GM12878 (cell line): ENCODE data around the gene PPP1R13L. TPM values are rescaled to one million over a fixed set of nuclear protein-coding genes. Genes with fewer than 3 reads are reported as not detected.

Source experiments
- ATAC-seq: fragments of 200-7000 bp; cut with Tn5 transposase; 3 replicates; pipeline ENCODE4 v1.9.1; 2020; ENCODE audit warnings: mild to moderate bottlenecking, moderate library complexity
- BruUV-seq: library from RNA; stranded (reverse); fragments of 400-500 nt; replicated peaks from 2 replicates; lab custom pipeline; 2021; lab: Mats Ljungman, UMichigan
- CTCF ChIA-PET: fragments of 300-600 bp; sonication (Branson Sonifier 250); formaldehyde crosslinking; extraction: SDS; loops from one replicate; lab custom pipeline; 2021; ENCODE audit warnings: inconsistent platforms; lab: Yijun Ruan, JAX
- POLR2A ChIA-PET: fragments of 350-600 bp; formaldehyde crosslinking; extraction: SDS; loops from one replicate; lab custom pipeline; 2021; ENCODE audit warnings: inconsistent platforms; lab: Charles Lee
- RAD21 ChIA-PET: fragments of 300-600 bp; sonication (Branson Sonifier 250); formaldehyde crosslinking; loops from one replicate; lab custom pipeline; 2023; ENCODE audit warnings: antibody characterized with exemption; ENCODE audit not compliant: unreplicated experiment; lab: Charles Lee
- SMC1A ChIA-PET: fragments of 300-600 bp; sonication (Branson Sonifier 250); formaldehyde crosslinking; loops from one replicate; lab custom pipeline; 2023; ENCODE audit not compliant: unreplicated experiment, uncharacterized antibody; lab: Charles Lee
- DNase-seq: peaks from one replicate; pipeline ENCODE4 v3.0.0-alpha.2; 2011; ENCODE audit warnings: low read depth, low spot score
- FAIRE-seq: peaks from 3 replicates; lab custom pipeline; 2011; peaks lifted over from hg19 to GRCh38; lab: Jason Lieb, UNC
- H2AFZ ChIP-seq: 2 replicates; pipeline ENCODE4 v1.6.0; 2011; ENCODE audit warnings: low read depth, low read length, control low read depth; ENCODE audit not compliant: control insufficient read depth
- H3K27ac ChIP-seq: 2 replicates; pipeline ENCODE4 v1.5.1; 2011; ENCODE audit warnings: control low read depth; ENCODE audit not compliant: control insufficient read depth, insufficient read depth
- H3K27me3 ChIP-seq, 2 experiments: replicated peaks in 1 of 2; 2 replicates each; pipeline versions ENCODE4 v1.6.0 to v1.6.1; 2011; ENCODE audit warnings: low read length in 1 of 2; ENCODE audit not compliant: control insufficient read depth in 2 of 2, insufficient read depth in 2 of 2
- H3K36me3 ChIP-seq, 2 experiments: 2 replicates each; pipeline ENCODE4 v1.5.1; 2011; ENCODE audit warnings: low read length in 1 of 2; ENCODE audit not compliant: control insufficient read depth in 2 of 2, insufficient read depth in 2 of 2
- H3K4me1 ChIP-seq: 2 replicates; pipeline ENCODE4 v1.6.1; 2011; ENCODE audit warnings: mild to moderate bottlenecking, low read length, moderate library complexity, mixed read lengths; ENCODE audit not compliant: control insufficient read depth, insufficient read depth
- H3K4me2 ChIP-seq: 2 replicates; pipeline ENCODE4 v1.6.0; 2011; ENCODE audit warnings: control low read depth; ENCODE audit not compliant: control insufficient read depth, insufficient read depth
- H3K4me3 ChIP-seq: fragments of 200-600 bp; sonication (generic); 2 replicates; pipeline ENCODE4 v1.5.1; 2016
- H3K79me2 ChIP-seq: 2 replicates; pipeline ENCODE4 v1.6.0; 2011; ENCODE audit warnings: low read length; ENCODE audit not compliant: control insufficient read depth, insufficient read depth
- H3K9ac ChIP-seq: 2 replicates; pipeline ENCODE4 v1.8.0; 2011; ENCODE audit warnings: low read length, control low read depth, mixed read lengths; ENCODE audit not compliant: control insufficient read depth, insufficient read depth
- H3K9me3 ChIP-seq: replicated peaks from 3 replicates; pipeline ENCODE4 v1.5.1; 2011; ENCODE audit warnings: mild to moderate bottlenecking, low read length; ENCODE audit not compliant: control insufficient read depth, insufficient read depth
- H4K20me1 ChIP-seq: 2 replicates; pipeline ENCODE4 v1.6.0; 2011; ENCODE audit not compliant: control insufficient read depth, insufficient read depth
- BACH1 ChIP-seq: fragments of 450-650 bp; IDR thresholded peaks from 2 replicates; pipeline ENCODE4 v1.6.1; 2017; ENCODE audit warnings: mild to moderate bottlenecking, borderline replicate concordance
- EGR1 ChIP-seq, 2 experiments: IDR thresholded peaks; 1 replicate in 1 of 2; 2 replicates in 1 of 2; pipeline ENCODE4 v1.6.1; 2011 to 2012; ENCODE audit warnings: low read depth in 2 of 2, low read length in 2 of 2, borderline replicate concordance in 1 of 2, mild to moderate bottlenecking in 1 of 2, moderate library complexity in 1 of 2
- GATAD2B ChIP-seq: fragments of 450-650 bp; conservative IDR thresholded peaks from 2 replicates; pipeline ENCODE4 v1.6.1; 2017; ENCODE audit warnings: low read depth, mild to moderate bottlenecking, moderate library complexity
- IKZF1 ChIP-seq: fragments of 450-650 bp; conservative IDR thresholded peaks from 2 replicates; pipeline ENCODE4 v1.6.1; 2017; ENCODE audit warnings: antibody characterized with exemption, mild to moderate bottlenecking
- KAT2A ChIP-seq: conservative IDR thresholded peaks from 2 replicates; pipeline ENCODE4 v1.6.1; 2011; ENCODE audit warnings: low read depth, low read length; ENCODE audit not compliant: control insufficient read depth
- LARP7 ChIP-seq: fragments of 450-650 bp; IDR thresholded peaks from 2 replicates; pipeline ENCODE4 v1.6.1; 2017; ENCODE audit warnings: mild to moderate bottlenecking
- MTA3 ChIP-seq: IDR thresholded peaks from 2 replicates; pipeline ENCODE4 v1.6.1; 2012; ENCODE audit warnings: low read length, inconsistent platforms, borderline replicate concordance
- NBN ChIP-seq: fragments of 450-650 bp; IDR thresholded peaks from 2 replicates; pipeline ENCODE4 v1.6.1; 2016
- SMARCA5 ChIP-seq: fragments of 450-650 bp; IDR thresholded peaks from 2 replicates; pipeline ENCODE4 v1.6.1; 2017; ENCODE audit warnings: mild to moderate bottlenecking
- SMC3 ChIP-seq: IDR thresholded peaks from 2 replicates; pipeline ENCODE4 v1.6.1; 2011; ENCODE audit warnings: low read length, improper control_type of control experiment, borderline replicate concordance
- YBX1 ChIP-seq: fragments of 450-650 bp; IDR thresholded peaks from 2 replicates; pipeline ENCODE4 v1.6.1; 2016; ENCODE audit warnings: antibody characterized with exemption
- ZNF217 ChIP-seq: fragments of 450-650 bp; IDR thresholded peaks from 2 replicates; pipeline ENCODE4 v1.6.1; 2017; ENCODE audit warnings: antibody characterized with exemption, mild to moderate bottlenecking
- WGBS: methylation state at CpG from one replicate; pipeline ENCODE4 v1.1.6; 2016; ENCODE audit warnings: low lambda C conversion rate; ENCODE audit not compliant: insufficient replicate concordance, insufficient coverage; ENCODE audit errors: missing lambda C conversion rate; 5-methylcytosine and 5-hydroxymethylcytosine counted together
- in situ Hi-C: fragments of 300-500 bp; cut with MboI; formaldehyde crosslinking; loops from 9 replicates; pipeline ENCODE4 v1.14.3; 2018; ENCODE audit warnings: mixed read lengths
- intact Hi-C: fragments of 100-400 bp; cut with micrococcal nuclease; formaldehyde crosslinking; loops from one replicate; pipeline ENCODE4 v1.14.2; 2022; ENCODE audit not compliant: unreplicated experiment
- polyA plus RNA-seq, 11 experiments: library from polyadenylated mRNA; depleted of rRNA in 4 of 11; unstranded in 6 of 11; stranded (reverse) in 5 of 11; fragments of >200 nt; fragmentation: Nextera tagmentation in 4 of 11; fragmentation: Illumina TruSeq in 1 of 11; extraction: Ambion mirVana in 4 of 11; extraction: Trizol in 1 of 11; gene quantifications; 1 replicate in 1 of 11; 2 replicates in 10 of 11; pipeline versions ENCODE4 v1.2.1 to v1.2.3, GENCODE V29; 2011 to 2016; ENCODE audit warnings: inconsistent platforms in 2 of 11, missing spikeins in 2 of 11, low read depth in 1 of 11
- total RNA-seq, 4 experiments: library from RNA; depleted of rRNA in 3 of 4; stranded (reverse); fragments of >200 nt in 3 of 4; fragmentation: Illumina TruSeq in 1 of 4; extraction: Trizol in 1 of 4; gene quantifications; 2 replicates each; pipeline versions ENCODE4 v1.2.1 to v1.2.3, GENCODE V29; 2013 to 2021
- TF ChIP-seq, protein P1 (sequence below), 3 experiments: IDR thresholded peaks in 2 of 3; conservative IDR thresholded peaks in 1 of 3; 2 replicates each; pipeline ENCODE4 v1.5.1; 2011; ENCODE audit warnings: low read depth in 3 of 3, low read length in 3 of 3, mild to moderate bottlenecking in 3 of 3, control low read depth in 2 of 3, moderate library complexity in 2 of 3, inconsistent platforms in 1 of 3, mixed read lengths in 1 of 3; ENCODE audit not compliant: control insufficient read depth in 2 of 3, insufficient read depth in 1 of 3; ENCODE audit errors: extremely low read depth in 1 of 3
- TF ChIP-seq, protein P2 (sequence below): fragments of 450-650 bp; IDR thresholded peaks from 2 replicates; pipeline ENCODE4 v1.6.1; 2016; ENCODE audit warnings: mild to moderate bottlenecking

Gene PPP1R13L
- total and polyA plus RNA-seq, 10 of the 15 experiments (the other 5 are each of a cell fraction or from before 2014, with no cell fraction given) = 0.40 to 10.0 (median 2.5) TPM

DNA sequence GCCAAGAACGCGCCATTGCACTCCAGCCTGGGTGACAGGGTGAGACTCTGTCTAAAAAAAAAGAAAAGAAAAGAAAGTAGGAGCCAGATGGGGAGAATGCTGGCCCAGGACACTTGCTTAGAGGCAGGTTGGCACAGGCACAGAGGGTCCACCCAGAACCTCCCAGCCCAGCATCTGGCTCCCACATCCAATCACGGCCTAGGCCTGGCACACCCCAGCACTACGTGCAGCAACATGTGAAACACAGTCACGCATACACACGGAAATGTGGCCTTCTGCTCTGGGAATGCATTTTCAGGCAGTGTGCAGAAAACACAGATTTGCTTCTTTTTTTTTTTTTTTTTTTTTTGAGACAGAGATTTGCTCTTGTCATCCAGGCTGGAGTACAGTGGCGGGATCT lies 42.1 kb upstream of the PPP1R13L start:
- no peak overlapping the region for H2AFZ ChIP-seq
- TF ChIP-seq BACH1 (no peak), KAT2A (no peak), GATAD2B (no peak)
- H4K20me1 ChIP-seq = no peaks in the 10 kb centered on the region
- peaks cover 35% of the 10 kb centered on the region for H3K4me1 ChIP-seq
- H3K9me3 ChIP-seq = no peaks in the 10 kb centered on the region
- ChIA-PET POLR2A (interaction anchor here (0.7 kb wide), 2 partner anchors 22 to 1156 kb away, joined by 8 to 13 read pairs; no protein-coding TSS in a partner anchor), CTCF (interaction anchor here (1.9 to 6.4 kb wide), 7 partner anchors 10 to 196 kb away, joined by 4 to 176 read pairs (median 19); partner anchors contain the start of genes FOSB and PPP1R13L), RAD21 (interaction anchor here (1.7 to 4.2 kb wide), 2 partner anchors 8 to 32 kb away, joined by 6 to 25 read pairs; no protein-coding TSS in a partner anchor), SMC1A (interaction anchor here (2.9 to 6.0 kb wide), 2 partner anchors 21 to 32 kb away, joined by 32 to 52 read pairs; partner anchors contain the start of gene FOSB)
- intact Hi-C loops = no loop called here
- no peak overlapping the region for H3K27ac ChIP-seq
- H3K79me2 ChIP-seq = peaks cover 3% of the 10 kb centered on the region; the same call in 1 of the 2 replicates
- H3K9ac ChIP-seq = no peak overlapping the region
- H3K27me3 ChIP-seq = no peaks in the 10 kb centered on the region
- ATAC-seq = no peak
- no peaks in the 10 kb centered on the region for H3K36me3 ChIP-seq
- BruUV-seq = no TSS peak
- no peak overlapping the region for H3K4me3 ChIP-seq
- 93% methylated on average over 7 of the region's 7 CpGs for WGBS
- no peak overlapping the region for H3K4me2 ChIP-seq
- in situ Hi-C loops = no loop called here
- FAIRE-seq = no peak
- no peak for DNase-seq

DNA sequence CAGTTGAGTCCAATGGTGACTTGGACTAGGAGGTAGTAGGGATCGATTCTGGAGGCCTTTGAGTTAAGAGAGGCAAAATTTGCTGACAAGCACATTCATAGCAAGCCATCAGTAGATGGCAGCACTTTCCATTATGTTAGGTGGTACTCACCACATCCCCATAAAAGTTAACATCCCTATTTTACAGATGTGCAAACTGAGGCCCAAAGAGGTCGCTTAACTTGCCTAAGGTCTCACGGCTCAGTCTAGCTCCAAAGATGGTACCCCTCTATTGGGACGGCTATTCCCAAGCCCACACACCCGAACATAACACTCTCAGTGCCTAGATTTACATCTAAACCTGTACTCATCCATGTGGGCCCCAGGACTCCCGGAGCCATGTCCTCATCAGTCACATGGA lies 41.4 kb upstream of the PPP1R13L start:
- BruUV-seq = no TSS peak
- intact Hi-C loops (no loop called here), in situ Hi-C loops (no loop called here)
- H4K20me1 ChIP-seq = no peaks in the 10 kb centered on the region
- peaks cover 28% of the 10 kb centered on the region for H3K4me1 ChIP-seq
- no peak for DNase-seq
- no peak overlapping the region for H3K4me3 ChIP-seq
- no peak for ATAC-seq
- peaks cover 3% of the 10 kb centered on the region; the same call in 1 of the 2 replicates for H3K79me2 ChIP-seq
- H3K27ac ChIP-seq = no peak overlapping the region
- no peaks in the 10 kb centered on the region for H3K36me3 ChIP-seq
- FAIRE-seq = peak; percentile 91
- WGBS = 50% methylated on average over 6 of the region's 6 CpGs
- no peak overlapping the region for H3K4me2 ChIP-seq
- ChIA-PET POLR2A (interaction anchor here (1.9 kb wide), 1 partner anchor 32 kb away, joined by 9 read pairs; no protein-coding TSS in a partner anchor), SMC1A (interaction anchor here (0.8 to 6.0 kb wide), 3 partner anchors 21 to 49 kb away, joined by 3 to 52 read pairs (median 32); partner anchors contain the start of gene FOSB), RAD21 (interaction anchor here (1.6 to 4.2 kb wide), 3 partner anchors 32 to 39 kb away, joined by 5 to 25 read pairs (median 25); no protein-coding TSS in a partner anchor), CTCF (interaction anchor here (1.7 to 6.4 kb wide), 7 partner anchors 10 to 197 kb away, joined by 4 to 176 read pairs (median 19); partner anchors contain the start of genes FOSB and PPP1R13L)
- H2AFZ ChIP-seq = no peak overlapping the region
- H3K9me3 ChIP-seq = no peaks in the 10 kb centered on the region
- no peak overlapping the region for H3K9ac ChIP-seq
- H3K27me3 ChIP-seq = no peaks in the 10 kb centered on the region
- TF ChIP-seq ZNF217 (0 out of 2 replicates have a peak, but pooled peaks have one; percentile 42), MTA3 (no peak), SMARCA5 (peak; percentile 97), NBN (0 out of 2 replicates have a peak, but pooled peaks have one; percentile 30), IKZF1 (peak; percentile 32; the same call in 1 of the 2 replicates), EGR1 (IDR thresholded peaks at IDR 0.05; ENCODE audit: borderline replicate concordance in 1 of 2, low read depth in 2 of 2, low read length in 2 of 2) (no peak), YBX1 (no peak), LARP7 (0 out of 2 replicates have a peak, but pooled peaks have one; percentile 24), SMC3 (peak; percentile 37; the same call in 1 of the 2 replicates)
- TF ChIP-seq, protein P1, sequence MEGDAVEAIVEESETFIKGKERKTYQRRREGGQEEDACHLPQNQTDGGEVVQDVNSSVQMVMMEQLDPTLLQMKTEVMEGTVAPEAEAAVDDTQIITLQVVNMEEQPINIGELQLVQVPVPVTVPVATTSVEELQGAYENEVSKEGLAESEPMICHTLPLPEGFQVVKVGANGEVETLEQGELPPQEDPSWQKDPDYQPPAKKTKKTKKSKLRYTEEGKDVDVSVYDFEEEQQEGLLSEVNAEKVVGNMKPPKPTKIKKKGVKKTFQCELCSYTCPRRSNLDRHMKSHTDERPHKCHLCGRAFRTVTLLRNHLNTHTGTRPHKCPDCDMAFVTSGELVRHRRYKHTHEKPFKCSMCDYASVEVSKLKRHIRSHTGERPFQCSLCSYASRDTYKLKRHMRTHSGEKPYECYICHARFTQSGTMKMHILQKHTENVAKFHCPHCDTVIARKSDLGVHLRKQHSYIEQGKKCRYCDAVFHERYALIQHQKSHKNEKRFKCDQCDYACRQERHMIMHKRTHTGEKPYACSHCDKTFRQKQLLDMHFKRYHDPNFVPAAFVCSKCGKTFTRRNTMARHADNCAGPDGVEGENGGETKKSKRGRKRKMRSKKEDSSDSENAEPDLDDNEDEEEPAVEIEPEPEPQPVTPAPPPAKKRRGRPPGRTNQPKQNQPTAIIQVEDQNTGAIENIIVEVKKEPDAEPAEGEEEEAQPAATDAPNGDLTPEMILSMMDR (IDR thresholded peaks at IDR 0.05 in 2 of 3, conservative IDR thresholded peaks at IDR 0.05 in 1 of 3; ENCODE audit: control insufficient read depth in 2 of 3, extremely low read depth in 1 of 3, insufficient read depth in 1 of 3, low read depth in 3 of 3, low read length in 3 of 3) = peak; percentile 53 to 64 (median 60)
- TF ChIP-seq, protein P2, sequence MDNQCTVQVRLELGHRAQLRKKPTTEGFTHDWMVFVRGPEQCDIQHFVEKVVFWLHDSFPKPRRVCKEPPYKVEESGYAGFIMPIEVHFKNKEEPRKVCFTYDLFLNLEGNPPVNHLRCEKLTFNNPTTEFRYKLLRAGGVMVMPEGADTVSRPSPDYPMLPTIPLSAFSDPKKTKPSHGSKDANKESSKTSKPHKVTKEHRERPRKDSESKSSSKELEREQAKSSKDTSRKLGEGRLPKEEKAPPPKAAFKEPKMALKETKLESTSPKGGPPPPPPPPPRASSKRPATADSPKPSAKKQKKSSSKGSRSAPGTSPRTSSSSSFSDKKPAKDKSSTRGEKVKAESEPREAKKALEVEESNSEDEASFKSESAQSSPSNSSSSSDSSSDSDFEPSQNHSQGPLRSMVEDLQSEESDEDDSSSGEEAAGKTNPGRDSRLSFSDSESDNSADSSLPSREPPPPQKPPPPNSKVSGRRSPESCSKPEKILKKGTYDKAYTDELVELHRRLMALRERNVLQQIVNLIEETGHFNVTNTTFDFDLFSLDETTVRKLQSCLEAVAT = 0 out of 2 replicates have a peak, but pooled peaks have one; percentile 4
